Measurements from ENCODE around the gene STARD10.

Gene STARD10, protein sequence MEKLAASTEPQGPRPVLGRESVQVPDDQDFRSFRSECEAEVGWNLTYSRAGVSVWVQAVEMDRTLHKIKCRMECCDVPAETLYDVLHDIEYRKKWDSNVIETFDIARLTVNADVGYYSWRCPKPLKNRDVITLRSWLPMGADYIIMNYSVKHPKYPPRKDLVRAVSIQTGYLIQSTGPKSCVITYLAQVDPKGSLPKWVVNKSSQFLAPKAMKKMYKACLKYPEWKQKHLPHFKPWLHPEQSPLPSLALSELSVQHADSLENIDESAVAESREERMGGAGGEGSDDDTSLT

DNA sequence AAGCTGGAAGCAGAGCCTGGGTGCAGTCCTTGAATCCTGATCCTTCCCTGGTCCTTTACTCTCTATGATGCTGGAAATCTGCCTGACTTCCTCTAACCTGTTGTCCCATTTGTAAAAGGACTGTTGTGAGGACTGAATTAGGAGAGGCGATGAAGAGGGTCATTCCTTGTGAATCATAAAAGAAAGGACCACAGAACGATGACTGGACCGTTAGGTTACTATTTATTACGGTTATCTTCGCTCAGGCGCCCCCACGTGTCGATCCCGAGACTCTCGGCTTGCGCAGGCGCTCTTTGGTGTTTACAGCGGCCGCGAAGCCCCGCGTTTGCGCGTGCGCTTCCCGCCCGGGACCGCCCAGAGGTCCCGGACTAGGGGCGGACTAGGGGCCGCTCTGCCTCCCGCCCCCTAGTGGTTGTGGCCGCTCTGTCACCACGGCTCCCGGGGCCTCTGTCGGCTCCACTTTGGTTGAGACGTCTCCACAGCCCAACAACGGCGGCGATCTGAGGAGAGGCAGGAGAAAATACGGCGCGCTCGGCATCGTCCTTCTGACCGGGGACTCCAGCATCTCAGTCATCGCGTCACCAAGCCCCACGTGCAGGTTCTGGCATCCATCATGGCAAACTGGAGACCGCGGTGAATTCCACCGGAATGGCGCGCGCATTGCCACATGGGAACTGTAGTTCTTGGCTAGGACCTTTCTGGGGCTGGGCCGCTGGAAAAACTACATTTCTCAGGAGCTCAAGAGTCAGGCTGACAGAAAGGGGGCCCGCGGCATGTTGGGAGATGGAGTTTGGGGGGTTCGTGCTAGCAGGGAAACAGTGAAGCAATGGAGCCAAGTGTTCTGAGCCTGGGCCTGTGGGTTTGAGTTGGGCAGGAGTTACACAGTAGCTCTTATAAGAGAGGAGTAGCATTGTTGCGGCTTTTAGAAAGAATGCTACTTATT, at the start of gene STARD10:
STARD10 (minus strand) TSS at position 623 of the 943 bp plus-strand sequence. CDS start 12,866 bp downstream, outside the sequence.
- DNase-seq (ENCODE audit: low read depth), result peak; percentile 97
- TF ChIP-seq, protein P1, sequence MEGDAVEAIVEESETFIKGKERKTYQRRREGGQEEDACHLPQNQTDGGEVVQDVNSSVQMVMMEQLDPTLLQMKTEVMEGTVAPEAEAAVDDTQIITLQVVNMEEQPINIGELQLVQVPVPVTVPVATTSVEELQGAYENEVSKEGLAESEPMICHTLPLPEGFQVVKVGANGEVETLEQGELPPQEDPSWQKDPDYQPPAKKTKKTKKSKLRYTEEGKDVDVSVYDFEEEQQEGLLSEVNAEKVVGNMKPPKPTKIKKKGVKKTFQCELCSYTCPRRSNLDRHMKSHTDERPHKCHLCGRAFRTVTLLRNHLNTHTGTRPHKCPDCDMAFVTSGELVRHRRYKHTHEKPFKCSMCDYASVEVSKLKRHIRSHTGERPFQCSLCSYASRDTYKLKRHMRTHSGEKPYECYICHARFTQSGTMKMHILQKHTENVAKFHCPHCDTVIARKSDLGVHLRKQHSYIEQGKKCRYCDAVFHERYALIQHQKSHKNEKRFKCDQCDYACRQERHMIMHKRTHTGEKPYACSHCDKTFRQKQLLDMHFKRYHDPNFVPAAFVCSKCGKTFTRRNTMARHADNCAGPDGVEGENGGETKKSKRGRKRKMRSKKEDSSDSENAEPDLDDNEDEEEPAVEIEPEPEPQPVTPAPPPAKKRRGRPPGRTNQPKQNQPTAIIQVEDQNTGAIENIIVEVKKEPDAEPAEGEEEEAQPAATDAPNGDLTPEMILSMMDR (conservative IDR thresholded peaks at IDR 0.05; ENCODE audit: low read depth, low read length), result peak; percentile 89
- H3K4me3 ChIP-seq (ENCODE audit: low read depth, low read length), result peak within 1 kb of the TSS; percentile 80

DNA sequence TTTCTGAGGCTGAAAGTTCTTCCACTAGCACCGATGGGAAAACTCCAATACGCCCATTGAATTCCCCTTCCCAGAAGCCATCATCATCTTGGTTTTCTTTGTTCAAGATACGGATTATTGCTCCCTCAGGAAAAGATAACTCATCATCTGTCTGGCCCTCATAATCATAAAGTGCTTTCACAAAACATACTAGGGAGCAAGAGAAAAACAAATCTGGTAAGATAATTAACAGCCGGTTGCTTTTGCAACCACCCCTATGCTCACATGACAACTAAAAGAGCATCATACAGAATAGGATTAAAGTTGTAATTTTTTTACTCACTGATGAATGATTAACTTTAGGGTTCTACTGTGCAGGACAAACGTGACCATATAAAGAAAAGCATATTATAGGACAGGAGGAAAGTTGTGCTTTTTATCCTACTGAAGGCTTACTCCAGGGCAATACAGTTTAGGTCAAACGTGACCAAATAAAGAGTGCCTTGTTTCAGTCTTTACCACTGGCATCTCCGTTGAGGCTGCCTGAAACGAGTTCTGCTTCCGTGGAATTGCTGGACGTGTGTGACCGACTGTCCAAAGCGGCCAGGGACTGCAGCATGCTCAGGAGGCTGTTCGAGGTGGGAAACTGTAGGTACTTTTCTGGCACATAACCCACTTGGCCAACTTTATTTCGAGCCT, 48.9 kb upstream of the STARD10 start:
- DNase-seq (ENCODE audit: low read depth), result no peak
- TF ChIP-seq, protein P1 (conservative IDR thresholded peaks at IDR 0.05; ENCODE audit: low read depth, low read length), result no peak
- no peak overlapping the region for H3K4me3 ChIP-seq (ENCODE audit: low read depth, low read length)

DNA sequence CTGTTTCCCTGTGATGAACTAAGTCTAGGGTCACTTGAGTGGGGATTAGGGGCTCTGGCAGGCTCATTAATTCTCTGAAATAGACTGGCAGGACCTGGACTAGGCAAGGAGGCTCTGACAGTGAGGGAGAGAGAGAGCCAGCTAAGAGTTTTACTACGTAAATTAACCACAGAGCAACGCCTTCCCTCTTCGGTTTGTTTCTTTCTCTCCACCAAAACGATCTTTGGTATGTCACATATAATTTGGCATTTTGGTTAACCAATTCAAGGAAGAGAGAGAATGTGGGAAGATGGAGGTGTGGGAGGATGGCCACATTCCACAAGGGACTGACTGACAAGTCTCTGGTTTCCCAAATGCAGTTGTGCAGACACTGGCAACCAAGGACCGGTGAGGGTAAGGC, 48.3 kb upstream of the STARD10 start:
- TF ChIP-seq, protein P1 (conservative IDR thresholded peaks at IDR 0.05; ENCODE audit: low read depth, low read length), result no peak
- no peak overlapping the region for H3K4me3 ChIP-seq (ENCODE audit: low read depth, low read length)
- no peak for DNase-seq (ENCODE audit: low read depth)

DNA sequence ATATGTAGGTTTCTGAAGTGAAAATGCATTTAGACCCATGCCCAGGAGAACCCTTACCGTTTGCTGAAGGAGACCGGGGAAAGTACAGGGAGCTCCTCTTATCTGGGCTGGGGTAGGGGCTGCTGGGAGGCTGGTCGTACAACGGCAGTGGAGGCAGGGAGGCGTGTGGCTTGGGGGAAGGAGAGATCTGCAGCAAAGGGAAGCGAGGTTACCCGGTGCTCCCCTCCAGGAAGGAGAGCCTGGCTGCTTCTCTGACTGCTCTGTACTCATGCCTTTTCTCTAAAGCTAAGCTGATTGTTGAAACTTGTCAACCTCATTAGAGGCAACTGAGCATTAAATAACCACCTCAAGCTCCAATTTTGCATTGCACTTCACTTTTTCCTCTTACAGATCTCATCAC, 47.5 kb upstream of the STARD10 start:
- TF ChIP-seq, protein P1 (conservative IDR thresholded peaks at IDR 0.05; ENCODE audit: low read depth, low read length), result no peak
- H3K4me3 ChIP-seq (ENCODE audit: low read depth, low read length), result no peak overlapping the region
- DNase-seq (ENCODE audit: low read depth), result no peak

DNA sequence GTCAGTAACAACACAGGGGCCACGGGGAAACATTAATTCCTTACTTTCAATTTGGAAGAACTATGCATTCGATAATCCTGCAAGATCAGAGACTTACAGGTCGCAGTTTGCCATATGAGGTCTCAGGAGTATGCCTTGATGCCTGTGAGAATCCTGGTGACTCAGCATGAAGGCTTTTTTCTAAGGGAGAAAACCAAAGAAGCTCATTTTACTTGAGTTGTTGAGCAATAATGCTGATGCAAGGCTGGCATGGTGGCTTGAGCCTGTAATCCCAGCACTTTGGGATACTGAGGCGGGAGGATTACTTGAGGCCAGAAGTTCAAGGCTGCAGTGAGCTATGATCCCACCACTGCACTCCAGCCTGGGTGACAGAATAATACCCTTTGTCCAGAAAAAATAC, 46.9 kb upstream of the STARD10 start:
- H3K4me3 ChIP-seq (ENCODE audit: low read depth, low read length), result no peak overlapping the region
- TF ChIP-seq, protein P1 (conservative IDR thresholded peaks at IDR 0.05; ENCODE audit: low read depth, low read length), result no peak
- DNase-seq (ENCODE audit: low read depth), result peak; percentile 92

DNA sequence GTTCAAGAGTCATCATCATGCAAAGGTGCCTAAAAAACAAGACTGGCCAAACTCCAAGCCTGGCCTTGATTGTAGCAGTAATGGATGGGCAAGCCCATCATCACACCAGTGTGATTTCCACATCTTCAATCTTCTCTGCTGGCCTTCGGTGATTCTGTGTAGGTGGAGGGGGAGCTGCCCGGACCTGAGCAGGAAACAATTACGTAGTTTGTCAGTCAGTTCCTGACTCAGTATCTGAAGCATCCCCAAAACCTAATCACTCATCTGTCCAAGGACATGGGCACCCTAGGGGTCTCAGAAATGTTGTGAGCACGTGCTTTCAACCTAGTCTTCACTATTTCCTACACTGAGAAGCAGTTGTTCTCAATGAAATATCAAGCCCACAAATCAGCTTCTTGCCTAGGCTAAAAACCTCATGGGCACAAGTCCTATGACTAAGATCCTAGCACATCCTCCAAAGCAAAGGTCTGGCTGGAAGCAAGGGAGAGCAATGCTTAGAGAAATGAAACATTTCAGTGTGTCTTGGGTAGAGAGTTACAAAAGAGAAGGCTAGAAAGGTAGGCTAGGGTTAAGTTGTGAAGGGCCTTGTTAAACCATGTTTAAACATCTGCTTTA, 45.0 kb upstream of the STARD10 start:
- H3K4me3 ChIP-seq (ENCODE audit: low read depth, low read length), result no peak overlapping the region

More for the DNA sequence above, 45.0 kb upstream of the STARD10 start:
- DNase-seq (ENCODE audit: low read depth), result peak; percentile 57
- TF ChIP-seq, protein P1 (conservative IDR thresholded peaks at IDR 0.05; ENCODE audit: low read depth, low read length), result no peak

Measured in choroid plexus epithelial cell (primary cell).